Endothelial cell of umbilical vein (primary cell): ENCODE measurements around the gene NGEF.

Source experiments
- GATA2 ChIP-seq: IDR thresholded peaks from 2 replicates; pipeline ENCODE4 v1.7.0; 2011; ENCODE audit warnings: low read depth, mild to moderate bottlenecking, moderate library complexity, mixed read lengths, low read length; ENCODE audit not compliant: insufficient read length, insufficient read depth
- MYC ChIP-seq: IDR thresholded peaks from one replicate; pipeline ENCODE4 v1.6.1; 2011; ENCODE audit warnings: mild to moderate bottlenecking, low read depth, low read length
- POLR2AphosphoS5 ChIP-seq: IDR thresholded peaks from 2 replicates; pipeline ENCODE4 v1.6.1; 2012; ENCODE audit warnings: low read depth, mild to moderate bottlenecking, control low read depth, low read length, moderate library complexity; ENCODE audit not compliant: insufficient read depth
- TF ChIP-seq, protein P1 (sequence below), 2 donors: IDR thresholded peaks; 1 replicate in 1 of 2; 2 replicates in 1 of 2; pipeline ENCODE4 v1.5.1; 2011; ENCODE audit warnings: low read length in 2 of 2, mild to moderate bottlenecking in 2 of 2, moderate library complexity in 2 of 2, control low read depth in 1 of 2, inconsistent platforms in 1 of 2, low read depth in 1 of 2; ENCODE audit not compliant: insufficient read depth in 1 of 2; ENCODE audit errors: extremely low read depth in 1 of 2

DNA sequence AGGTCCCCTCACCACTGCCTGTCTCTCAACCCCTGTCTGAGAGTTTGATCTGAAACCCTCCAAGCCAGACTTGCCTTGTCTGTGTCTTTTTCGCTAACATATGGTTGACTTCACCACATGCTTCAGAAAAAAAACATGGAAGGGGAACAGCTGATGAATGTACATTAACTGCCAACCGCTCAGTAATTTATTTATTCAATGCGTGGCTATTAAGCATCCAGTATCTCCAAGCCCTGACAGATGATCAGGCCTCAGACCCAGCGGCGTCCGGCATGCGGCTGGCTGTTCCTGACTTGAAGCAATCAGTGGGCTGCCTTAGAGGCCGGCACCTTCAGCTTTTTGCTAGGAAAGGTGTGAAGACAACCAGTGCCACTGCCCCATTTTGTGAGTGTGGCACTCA, 62.3 kb downstream of the NGEF start:
- no peak for TF ChIP-seq POLR2AphosphoS5
- TF ChIP-seq GATA2: no peak
- TF ChIP-seq, protein P1, sequence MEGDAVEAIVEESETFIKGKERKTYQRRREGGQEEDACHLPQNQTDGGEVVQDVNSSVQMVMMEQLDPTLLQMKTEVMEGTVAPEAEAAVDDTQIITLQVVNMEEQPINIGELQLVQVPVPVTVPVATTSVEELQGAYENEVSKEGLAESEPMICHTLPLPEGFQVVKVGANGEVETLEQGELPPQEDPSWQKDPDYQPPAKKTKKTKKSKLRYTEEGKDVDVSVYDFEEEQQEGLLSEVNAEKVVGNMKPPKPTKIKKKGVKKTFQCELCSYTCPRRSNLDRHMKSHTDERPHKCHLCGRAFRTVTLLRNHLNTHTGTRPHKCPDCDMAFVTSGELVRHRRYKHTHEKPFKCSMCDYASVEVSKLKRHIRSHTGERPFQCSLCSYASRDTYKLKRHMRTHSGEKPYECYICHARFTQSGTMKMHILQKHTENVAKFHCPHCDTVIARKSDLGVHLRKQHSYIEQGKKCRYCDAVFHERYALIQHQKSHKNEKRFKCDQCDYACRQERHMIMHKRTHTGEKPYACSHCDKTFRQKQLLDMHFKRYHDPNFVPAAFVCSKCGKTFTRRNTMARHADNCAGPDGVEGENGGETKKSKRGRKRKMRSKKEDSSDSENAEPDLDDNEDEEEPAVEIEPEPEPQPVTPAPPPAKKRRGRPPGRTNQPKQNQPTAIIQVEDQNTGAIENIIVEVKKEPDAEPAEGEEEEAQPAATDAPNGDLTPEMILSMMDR (IDR thresholded peaks at IDR 0.05; ENCODE audit: extremely low read depth in 1 of 2, insufficient read depth in 1 of 2, low read depth in 1 of 2, low read length in 2 of 2): no peak
- TF ChIP-seq MYC: no peak
